PC-3 (cell line): Measurements from ENCODE around the gene PLXNB3.

Experiments
- EZH2 ChIP-seq: fragments of 300-600 bp; sonication (generic); IDR thresholded peaks from one replicate; pipeline ENCODE4 v1.6.1; 2017; ENCODE audit warnings: antibody characterized with exemption, mild to moderate bottlenecking, low read length; ENCODE audit not compliant: unreplicated experiment
- EZH2phosphoT487 ChIP-seq: fragments of 300-600 bp; sonication (generic); IDR thresholded peaks from 2 replicates; pipeline ENCODE4 v1.6.1; 2018; ENCODE audit warnings: mild to moderate bottlenecking, antibody characterized with exemption, low read length, borderline replicate concordance
- TF ChIP-seq, protein P1 (sequence below): fragments of 300-600 bp; sonication (generic); conservative IDR thresholded peaks from 2 replicates; pipeline ENCODE4 v1.5.1; 2017; ENCODE audit warnings: antibody characterized with exemption, low read depth, mild to moderate bottlenecking, low read length

DNA sequence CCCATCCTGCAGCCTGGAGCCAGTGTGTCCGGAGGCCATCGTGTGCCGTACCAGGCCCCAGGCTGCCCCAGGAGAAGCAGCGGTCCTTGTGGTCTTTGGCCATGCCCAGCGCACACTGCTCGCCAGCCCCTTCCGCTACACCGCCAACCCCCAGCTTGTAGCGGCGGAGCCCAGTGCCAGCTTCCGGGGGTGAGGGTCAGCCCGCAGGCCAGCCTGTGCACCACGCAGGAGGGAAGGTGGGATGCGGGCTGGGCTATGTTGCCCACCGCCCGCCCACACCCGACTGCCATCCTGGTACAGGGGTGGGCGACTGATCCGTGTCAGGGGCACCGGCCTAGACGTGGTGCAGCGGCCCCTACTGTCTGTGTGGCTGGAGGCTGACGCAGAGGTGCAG, 9.2 kb downstream of the PLXNB3 start:
- TF ChIP-seq, protein P1, sequence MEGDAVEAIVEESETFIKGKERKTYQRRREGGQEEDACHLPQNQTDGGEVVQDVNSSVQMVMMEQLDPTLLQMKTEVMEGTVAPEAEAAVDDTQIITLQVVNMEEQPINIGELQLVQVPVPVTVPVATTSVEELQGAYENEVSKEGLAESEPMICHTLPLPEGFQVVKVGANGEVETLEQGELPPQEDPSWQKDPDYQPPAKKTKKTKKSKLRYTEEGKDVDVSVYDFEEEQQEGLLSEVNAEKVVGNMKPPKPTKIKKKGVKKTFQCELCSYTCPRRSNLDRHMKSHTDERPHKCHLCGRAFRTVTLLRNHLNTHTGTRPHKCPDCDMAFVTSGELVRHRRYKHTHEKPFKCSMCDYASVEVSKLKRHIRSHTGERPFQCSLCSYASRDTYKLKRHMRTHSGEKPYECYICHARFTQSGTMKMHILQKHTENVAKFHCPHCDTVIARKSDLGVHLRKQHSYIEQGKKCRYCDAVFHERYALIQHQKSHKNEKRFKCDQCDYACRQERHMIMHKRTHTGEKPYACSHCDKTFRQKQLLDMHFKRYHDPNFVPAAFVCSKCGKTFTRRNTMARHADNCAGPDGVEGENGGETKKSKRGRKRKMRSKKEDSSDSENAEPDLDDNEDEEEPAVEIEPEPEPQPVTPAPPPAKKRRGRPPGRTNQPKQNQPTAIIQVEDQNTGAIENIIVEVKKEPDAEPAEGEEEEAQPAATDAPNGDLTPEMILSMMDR, result no peak
- TF ChIP-seq EZH2phosphoT487 (no peak), EZH2 (no peak)
